ENCODE results near the gene SMIM24. TPM values are rescaled to one million over a fixed set of nuclear protein-coding genes. Genes with fewer than 3 reads are reported as not detected.

Gene SMIM24
- total RNA-seq, 4 donors from 2014 or later, result 0.29 to 0.78 TPM; not detected in 2

GRCh38 chr19:3522421-3523360, 42.4 kb upstream of the SMIM24 start:
- 90 to 93% methylated on average over 28 to 36 of the region's 40 CpGs for WGBS, 2 donors
- no peak overlapping the region for H3K4me3 ChIP-seq (ENCODE audit: low read depth, poor library complexity, severe bottlenecking)
- no peak for DNase-seq (ENCODE audit: low spot score in 2 of 2)
- intact Hi-C loops (cut with DNase I; ENCODE audit: low total_unique reads), result loop anchor here (10.0 kb wide), 1 partner anchor 92 kb away; no protein-coding TSS in a partner anchor
- TF ChIP-seq POLR2A (IDR thresholded peaks at IDR 0.05) (no peak), CTCF (IDR thresholded peaks at IDR 0.05) (no peak)

DNA sequence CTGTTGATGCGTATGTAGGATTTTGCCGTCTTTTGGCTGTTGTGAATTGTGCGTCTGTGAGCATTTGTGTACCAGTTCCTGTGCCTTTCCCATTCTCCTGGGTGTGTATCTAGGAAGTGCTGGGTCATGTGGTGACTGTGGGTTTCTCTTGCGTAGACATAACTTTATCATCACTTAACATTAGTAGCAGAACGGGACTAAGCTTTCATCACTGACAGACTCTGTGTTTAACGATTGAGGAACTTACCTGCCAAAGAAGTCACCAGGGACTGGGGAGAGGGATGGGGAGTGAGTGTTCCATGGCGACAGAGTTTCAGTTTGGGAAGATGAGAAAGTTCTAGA, 40.8 kb upstream of the SMIM24 start:
- intact Hi-C loops (cut with DNase I; ENCODE audit: low total_unique reads), result loop anchor here (10.0 kb wide), 1 partner anchor 94 kb away; no protein-coding TSS in a partner anchor
- no peak for DNase-seq (ENCODE audit: low spot score in 2 of 2)
- WGBS, 2 donors, result 48 to 69% methylated on average over 7 of the region's 7 CpGs

DNA sequence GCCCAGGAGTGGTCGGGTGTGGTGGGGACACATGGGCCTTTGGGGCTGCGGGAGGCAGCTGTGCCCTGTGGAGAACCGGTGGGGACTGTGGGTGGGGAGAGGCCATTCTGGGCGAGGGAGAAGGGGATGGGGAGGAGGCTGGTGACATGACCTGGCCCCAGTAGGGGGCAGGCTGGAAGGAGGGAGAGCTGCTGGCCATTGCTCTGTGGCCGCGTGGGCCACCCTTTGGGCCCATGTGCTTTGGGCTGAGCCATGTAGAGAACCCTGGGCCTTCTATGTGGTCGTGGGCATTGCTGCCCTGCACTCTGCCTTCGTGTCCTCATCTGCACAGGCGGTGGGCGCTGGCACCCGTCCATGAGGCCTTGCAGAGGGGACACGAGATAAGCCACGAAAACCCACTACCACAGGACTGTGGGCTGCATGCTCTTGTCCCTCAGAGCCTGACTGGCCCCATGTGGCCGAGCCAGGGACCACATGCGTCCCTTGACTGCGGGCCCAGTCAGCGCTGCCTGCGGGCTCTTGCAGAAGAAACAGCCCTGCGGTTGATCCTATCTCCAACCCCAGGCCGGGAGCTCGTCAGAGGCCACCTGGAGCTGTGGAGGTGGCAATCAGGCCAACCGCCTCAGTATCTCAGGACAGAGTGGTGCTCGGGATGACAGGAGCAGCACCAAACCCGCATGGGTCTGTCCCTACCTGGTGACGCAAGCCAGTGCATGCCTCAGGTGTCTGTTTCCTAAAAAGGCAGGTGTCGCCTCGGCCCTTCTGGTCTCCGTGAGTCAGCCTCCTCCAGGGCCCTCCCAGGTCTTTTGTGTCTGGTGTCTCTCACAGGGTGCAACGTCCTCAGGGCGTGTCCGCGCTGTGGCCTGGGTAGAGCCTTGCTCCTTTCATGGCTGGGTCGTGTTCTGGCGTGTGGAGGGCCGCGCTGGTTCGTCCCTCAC, 40.1 kb upstream of the SMIM24 start:
- WGBS, 2 donors, result 65 to 69% methylated on average over 33 to 37 of the region's 37 CpGs
- intact Hi-C loops (cut with DNase I; ENCODE audit: low total_unique reads), result loop anchor here (10.0 kb wide), 1 partner anchor 94 kb away; no protein-coding TSS in a partner anchor
- DNase-seq (ENCODE audit: low spot score in 2 of 2), result peak in 1 of 2 donors; percentile 47
- TF ChIP-seq POLR2A (IDR thresholded peaks at IDR 0.05) (no peak), CTCF (IDR thresholded peaks at IDR 0.05) (no peak)
- no peak overlapping the region for H3K4me3 ChIP-seq (ENCODE audit: low read depth, poor library complexity, severe bottlenecking)

More for the DNA sequence above, 40.8 kb upstream of the SMIM24 start:
- TF ChIP-seq POLR2A (IDR thresholded peaks at IDR 0.05), result no peak
- no peak for TF ChIP-seq CTCF (IDR thresholded peaks at IDR 0.05)
- H3K4me3 ChIP-seq (ENCODE audit: low read depth, poor library complexity, severe bottlenecking), result no peak overlapping the region

GRCh38 chr19:3519126-3519525, 38.8 kb upstream of the SMIM24 start:
- intact Hi-C loops (cut with DNase I; ENCODE audit: low total_unique reads), result no loop called here
- no peak overlapping the region for H3K4me3 ChIP-seq (ENCODE audit: low read depth, poor library complexity, severe bottlenecking)
- TF ChIP-seq CTCF (IDR thresholded peaks at IDR 0.05) (no peak), POLR2A (IDR thresholded peaks at IDR 0.05) (no peak)
- 81 to 88% methylated on average over 16 to 18 of the region's 18 CpGs for WGBS, 2 donors
- DNase-seq (ENCODE audit: low spot score in 2 of 2), result no peak

DNA sequence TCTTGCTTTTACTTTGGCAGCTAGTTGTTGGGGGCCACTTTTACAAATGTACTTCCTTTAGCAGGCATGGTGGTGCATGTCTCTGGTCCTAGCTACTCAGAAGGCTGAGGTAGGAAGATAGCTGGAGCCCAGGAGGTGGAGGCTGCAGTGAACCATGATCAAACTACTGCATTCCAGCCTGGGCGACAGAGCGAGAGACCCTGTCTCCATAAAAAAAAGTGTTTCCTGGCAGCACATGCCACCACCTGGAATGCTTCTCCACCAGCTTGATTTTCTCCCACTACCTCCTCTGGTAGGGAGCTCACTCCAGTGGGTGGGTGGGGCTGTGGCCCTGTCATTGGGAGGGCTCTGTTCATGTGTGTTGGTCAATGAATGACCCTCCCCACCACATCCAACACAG, 38.3 kb upstream of the SMIM24 start:
- no peak overlapping the region for H3K4me3 ChIP-seq (ENCODE audit: low read depth, poor library complexity, severe bottlenecking)
- TF ChIP-seq POLR2A (IDR thresholded peaks at IDR 0.05) (no peak), CTCF (IDR thresholded peaks at IDR 0.05) (no peak)
- 83 to 84% methylated on average over 2 of the region's 2 CpGs for WGBS, 2 donors
- intact Hi-C loops (cut with DNase I; ENCODE audit: low total_unique reads), result no loop called here
- no peak for DNase-seq (ENCODE audit: low spot score in 2 of 2)

Measured in lower leg skin (tissue), 4 donors.